Stimulated activated CD4-positive, alpha-beta T cell treated with anti-CD3 and anti-CD28 coated beads, Interleukin-1b, Interleukin-23, amount 100 ng/mL, for 48 hours (primary cell): ENCODE data around the gene CLASP1.
"Not testable (repeated sequence)": the region's sequence is repeated elsewhere in the genome, so short reads cannot be mapped to it uniquely, and the experiment has no call there.

Experiments
- DNase-seq: peaks from one replicate; pipeline ENCODE4 v3.0.0-alpha.2; 2020

CLASP1 gene

DNA sequence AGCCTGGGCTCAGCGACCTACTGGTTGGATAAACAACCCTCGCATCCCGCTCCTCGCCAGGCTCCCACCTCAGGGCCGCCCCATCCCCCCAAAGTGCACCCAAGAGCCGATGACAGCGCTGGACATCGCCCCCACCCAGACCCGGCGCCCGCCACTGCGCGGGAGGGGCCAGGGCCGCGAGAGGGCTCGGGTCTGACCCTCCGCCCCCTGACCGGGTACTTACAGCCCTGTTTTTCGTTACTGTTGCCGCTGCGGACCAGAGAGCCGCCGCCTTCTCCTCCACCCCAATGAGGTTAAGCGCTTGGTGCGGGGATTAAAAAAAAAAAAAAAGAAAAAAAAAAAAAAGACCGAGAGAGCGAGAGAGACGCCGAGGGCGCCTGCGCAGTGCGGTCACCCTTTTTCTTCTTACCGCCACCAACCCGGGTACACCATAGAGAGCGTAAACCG, at the start of gene CLASP1:
Gene CLASP1 (minus strand): TSS at position 314 of the 447 bp plus-strand sequence. CDS start 43,567 bp downstream, outside the sequence.
- DNase-seq, result peak; percentile 42

GRCh38 chr2:121698318-121698930, 49.2 kb upstream of the CLASP1 start:
- DNase-seq, result peak; percentile 19

DNA sequence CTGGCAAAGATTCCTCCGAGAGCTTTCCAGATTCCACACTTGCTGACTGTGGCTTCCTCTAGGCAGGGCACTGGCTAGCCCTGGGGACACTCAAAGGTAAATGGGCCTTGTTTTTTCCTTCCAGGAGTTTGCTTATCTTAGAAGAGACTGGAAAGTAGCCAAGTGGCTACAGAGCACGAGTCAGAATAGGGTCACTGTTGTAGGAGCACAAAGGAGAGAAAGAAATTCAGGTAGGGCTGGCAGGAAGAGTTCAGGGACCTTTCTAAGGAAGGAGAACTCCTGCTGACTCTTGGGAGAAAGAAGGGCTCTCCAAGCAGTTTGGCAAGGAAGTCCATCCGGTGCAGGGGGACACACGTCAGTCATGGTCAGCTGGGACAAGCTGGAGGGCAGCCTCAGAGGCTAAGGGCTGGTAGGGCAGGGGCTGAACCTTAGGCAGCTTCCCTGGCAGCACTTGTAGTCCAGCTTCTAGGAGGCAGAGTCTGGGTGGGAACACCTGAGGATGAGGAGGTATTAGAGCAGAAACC, 47.9 kb upstream of the CLASP1 start:
- DNase-seq, result no peak

- DNase-seq, result no peak
Measured at GRCh38 chr2:121696410-121696930, 47.2 kb upstream of the CLASP1 start.

DNA sequence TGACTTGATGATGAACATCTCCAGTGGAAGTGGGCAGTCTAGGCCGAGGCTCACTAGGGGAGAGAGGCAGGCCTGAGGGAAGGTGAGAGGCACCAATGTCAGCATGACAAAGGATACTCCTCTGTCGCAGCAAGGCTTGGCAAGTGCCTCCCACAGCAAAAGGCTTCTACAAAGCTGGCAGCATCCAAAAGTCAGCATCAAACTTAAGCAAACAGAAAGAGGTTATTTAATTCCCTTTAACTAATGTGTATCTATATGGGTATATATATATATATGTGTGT, 45.8 kb upstream of the CLASP1 start:
- DNase-seq, result no peak

DNA sequence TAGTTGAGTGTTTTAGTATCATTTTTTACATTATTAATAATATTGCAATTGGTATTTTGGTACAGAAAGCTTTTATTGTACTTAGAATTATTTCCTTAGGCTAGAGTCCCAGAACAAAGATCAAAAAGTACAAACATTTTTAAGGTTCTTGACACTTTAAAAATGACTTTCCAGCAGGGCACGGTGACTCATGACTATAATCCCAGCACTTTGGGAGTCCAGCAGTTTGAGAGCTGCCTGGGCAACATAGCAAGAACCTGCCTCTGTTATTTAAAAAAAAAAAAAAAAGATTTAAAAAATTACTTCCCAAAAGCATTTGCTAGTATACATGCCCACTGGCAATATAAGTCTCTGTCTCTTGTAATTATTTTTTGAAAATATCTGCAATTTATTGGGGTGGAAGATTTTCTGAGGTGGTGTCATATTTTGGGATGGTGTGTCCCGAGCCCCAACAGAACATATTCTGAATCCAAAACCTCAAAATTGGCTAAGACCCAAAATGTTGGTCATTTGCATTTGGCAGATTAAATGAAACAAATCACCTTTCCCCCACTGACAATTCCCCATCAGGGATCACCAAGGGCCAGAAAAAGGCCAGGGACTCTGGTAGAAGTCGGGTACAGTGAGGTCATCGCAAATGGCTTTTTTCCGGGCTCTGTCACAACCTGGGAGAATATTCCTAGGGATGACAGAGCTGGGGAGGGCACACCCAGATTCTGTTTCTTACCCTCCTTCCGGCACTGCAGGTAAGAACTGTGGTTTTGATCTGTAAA, 45.3 kb upstream of the CLASP1 start:
- no peak for DNase-seq

- not testable (repeated sequence) for DNase-seq
Measured at GRCh38 chr2:121690572-121690971, 41.3 kb upstream of the CLASP1 start.

DNA sequence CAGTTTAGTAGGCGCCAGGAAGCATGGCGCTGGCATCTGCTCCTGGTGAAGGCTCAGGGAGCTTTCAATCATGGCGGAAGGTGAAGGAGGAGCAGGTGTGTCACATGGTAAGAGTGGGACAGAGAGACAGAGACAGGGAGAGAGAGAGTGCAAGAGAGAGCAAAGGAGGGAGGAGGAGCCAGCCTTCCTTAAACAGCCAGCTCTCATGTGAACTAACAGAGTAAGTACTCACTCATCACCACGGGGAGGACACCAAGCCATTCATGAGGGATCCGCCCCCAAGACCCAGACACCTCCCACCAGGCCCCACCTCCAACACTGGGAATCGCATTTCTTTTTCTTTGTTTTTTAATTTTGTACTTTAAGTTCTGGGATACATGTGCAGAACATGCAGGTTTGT, 40.8 kb upstream of the CLASP1 start:
- DNase-seq, result no peak

DNA sequence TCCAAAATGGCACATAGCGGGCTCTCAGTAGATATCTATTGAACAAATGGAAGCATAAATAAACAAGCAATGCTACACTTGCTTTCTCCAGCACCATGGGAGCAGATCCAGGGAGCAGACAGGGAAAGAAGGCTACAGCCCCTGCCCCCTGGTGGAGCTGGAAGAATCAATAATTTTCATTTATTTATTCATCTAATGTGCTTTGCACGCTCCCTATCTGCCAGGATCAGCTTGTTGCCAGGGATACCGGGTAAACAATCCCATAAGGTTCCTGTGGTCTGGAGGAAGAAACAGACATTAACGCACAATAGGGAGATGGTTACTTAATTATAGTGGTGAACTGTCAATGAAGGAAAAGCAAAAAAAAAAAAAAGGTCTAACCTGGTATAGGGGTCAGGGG, 40.1 kb upstream of the CLASP1 start:
- no peak for DNase-seq

GRCh38 chr2:121688820-121689219, 39.6 kb upstream of the CLASP1 start:
- no peak for DNase-seq

DNA sequence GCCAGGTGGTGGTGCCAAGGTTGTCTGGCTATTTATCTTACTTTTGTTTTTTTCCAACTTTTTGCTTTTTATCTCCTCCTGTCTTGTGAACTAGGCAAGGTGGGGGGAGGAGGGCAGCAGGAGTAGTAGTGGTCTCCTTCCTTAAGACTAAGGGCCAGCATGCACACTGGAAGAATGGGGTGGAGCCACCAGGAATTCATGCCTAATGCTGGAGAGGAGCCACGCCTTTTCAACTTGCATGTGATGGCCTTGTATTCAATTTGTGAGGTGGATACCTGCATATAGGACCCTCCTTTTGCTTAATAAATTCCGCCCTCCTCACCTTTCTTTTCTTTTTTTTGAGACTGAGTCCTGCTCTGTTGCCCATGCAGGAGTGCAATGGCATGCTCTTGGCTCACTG, 37.6 kb upstream of the CLASP1 start:
- DNase-seq, result no peak

DNA sequence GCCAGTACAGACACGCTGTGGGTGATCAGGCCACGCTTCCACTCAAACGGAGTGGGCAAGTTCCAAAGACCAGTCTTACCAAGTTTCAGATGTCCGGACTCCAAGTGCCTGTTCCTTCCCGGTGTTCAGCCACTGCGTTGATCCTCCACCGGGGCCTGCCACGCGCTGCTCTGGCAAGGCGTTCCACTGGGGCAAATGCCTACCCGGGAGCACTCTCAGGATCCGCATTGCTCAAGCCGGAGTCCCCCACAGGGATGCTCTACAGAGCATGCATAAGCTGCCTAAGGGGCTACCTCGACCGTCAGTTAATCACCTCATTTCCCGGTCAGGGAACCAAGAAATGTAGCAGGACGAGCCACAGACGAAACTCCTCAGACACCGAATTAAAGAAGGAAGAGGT, 37.0 kb upstream of the CLASP1 start:
- no peak for DNase-seq

- DNase-seq, result no peak
Measured at GRCh38 chr2:121682396-121683298, 33.4 kb upstream of the CLASP1 start.

DNA sequence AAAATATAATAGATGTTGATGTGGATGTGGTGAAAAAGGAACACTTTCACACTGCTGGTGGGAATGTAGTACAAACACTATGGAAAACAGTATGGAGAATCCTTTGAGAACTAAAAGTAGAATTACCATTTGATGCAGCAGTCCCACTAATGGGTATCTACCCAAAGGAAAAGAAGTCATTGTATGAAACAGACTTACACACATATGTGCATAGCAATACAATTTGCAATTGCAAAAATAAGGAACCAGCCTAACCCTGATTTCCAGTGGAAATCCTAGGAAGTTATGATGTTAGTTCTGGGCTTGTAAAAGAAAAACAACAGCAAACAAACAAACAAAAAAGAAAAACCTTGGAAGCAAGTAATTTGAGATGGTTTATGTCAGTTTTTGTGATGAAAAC, 28.6 kb upstream of the CLASP1 start:
- DNase-seq, result no peak

DNA sequence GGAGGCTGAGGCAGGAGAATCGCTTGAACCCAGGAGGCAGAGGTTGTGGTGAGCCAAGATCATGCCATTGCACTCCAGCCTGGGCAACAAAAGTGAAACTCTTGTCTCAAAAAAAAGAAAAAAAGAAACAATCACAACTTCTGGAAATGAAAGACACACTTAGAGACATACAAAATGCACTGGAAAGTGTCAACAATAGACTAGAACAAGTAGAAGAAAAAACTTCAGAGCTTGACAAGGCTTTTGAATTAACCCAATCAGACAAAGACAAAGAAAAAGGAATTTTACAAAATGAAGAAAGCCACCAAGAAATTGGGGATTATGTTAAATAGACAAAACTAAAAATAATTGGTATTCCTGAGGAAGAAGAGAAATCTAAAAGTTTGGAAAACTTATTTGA, 22.4 kb upstream of the CLASP1 start:
- DNase-seq, result not testable (repeated sequence)

DNA sequence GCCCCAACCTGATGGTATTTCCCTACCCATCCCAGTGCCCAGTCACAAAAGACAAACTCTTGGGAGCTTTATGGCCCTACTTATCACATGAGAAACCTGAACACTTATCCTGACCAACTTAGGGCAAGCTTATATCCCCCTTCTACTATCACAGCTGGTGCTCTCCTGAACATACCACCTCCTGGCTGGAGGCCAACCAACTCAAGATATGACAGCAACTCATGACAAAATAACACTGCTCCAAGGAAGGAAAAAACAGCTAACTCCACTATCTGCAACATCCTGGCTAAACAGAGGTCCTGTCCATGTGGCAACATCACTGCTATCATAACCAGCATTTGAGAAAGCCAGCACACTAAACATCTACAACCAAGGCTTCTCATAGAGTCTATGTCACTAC, 20.9 kb upstream of the CLASP1 start:
- DNase-seq, result no peak

DNA sequence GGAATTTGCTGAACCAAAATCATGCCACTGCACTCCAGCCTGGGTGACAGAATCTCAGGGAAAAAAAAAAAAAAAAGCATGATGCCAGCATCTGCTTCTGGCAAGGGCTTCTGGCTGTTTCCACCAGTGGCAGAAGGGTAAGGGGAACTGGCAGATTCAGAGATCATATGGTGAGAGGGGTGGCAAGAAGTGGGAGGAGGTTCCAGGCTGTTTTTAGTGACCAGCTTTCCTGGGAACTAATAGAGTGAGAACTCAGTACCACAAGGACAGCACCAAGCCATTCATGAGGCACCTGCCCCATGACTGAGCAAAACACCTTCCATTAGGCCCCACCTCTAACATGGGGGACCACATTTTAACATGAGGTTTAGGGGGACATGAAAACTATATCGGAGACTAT, 18.4 kb upstream of the CLASP1 start:
- no peak for DNase-seq

DNA sequence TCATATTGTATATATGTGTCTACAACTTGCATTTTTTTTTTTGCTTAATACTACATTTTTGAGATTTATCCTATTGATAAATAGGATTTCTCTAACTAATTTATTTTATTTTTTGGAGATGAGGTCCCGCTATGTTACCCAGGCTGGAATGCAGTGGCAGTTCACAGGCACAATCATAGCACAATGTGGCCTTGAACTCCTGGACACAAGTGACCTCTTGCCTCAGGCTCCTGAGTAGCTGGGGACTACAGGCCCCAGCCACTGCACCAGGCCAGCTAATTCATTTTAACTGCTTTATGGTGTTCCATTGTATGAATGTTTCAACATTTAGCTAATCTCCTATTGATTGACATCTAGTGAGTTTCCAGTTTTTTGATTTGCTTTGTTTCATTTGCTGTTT, 16.8 kb upstream of the CLASP1 start:
- no peak for DNase-seq

DNA sequence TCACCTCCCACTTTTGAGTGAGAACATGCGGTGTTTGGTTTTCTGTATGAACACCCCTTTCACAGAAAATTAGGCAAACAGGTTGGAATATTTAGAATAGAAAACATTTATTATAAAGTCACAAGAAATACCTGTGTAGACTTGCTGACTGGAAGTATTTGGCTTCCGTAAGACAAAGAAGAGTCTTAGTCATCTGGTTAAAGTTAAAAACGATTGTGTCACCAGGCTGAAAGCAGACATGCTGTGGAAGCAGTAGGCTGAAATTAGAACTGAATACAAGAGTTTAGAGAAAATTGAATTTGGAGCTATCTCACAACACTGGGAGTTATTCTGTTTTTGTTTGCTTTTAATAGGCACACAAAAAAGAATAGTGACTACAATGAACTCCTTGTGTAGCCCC, 16.2 kb upstream of the CLASP1 start:
- no peak for DNase-seq

DNA sequence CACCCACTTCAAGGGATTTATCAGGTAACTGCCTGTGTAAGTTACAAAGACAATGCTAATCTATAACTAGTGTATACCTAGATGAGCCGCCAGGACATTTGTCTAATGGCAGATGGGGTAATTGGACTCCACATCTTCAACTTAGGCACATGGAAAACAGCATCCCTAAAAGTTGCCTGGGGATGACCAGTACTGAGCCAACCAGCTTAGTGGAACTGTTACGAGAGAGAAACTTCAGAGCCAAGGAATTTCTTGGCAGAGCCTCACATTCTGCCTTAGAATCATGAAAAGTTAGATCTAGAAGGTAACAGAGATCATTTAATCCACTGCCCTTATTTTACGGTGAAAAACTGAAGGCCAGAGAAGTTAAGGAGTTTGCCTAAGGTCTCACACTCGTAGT, 15.5 kb upstream of the CLASP1 start:
- DNase-seq, result no peak

DNA sequence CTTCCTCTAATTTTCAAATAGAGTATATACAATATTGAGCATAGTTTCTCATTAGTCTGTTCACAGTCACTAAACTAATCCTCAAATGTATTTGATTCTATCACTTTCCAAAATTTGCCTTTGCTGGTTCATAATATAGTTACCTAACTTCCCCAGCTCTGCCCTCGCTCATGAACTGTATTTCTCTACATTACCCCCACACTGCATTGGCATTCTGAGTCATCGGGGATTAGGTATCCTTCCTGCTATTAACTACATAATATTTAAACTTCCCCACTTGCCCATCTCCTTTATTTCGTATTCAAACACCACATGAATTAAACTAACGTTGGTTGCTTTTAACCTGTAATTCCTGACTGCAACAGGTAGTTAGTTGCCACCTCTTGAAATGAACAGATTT, 14.8 kb upstream of the CLASP1 start:
- DNase-seq, result no peak

DNA sequence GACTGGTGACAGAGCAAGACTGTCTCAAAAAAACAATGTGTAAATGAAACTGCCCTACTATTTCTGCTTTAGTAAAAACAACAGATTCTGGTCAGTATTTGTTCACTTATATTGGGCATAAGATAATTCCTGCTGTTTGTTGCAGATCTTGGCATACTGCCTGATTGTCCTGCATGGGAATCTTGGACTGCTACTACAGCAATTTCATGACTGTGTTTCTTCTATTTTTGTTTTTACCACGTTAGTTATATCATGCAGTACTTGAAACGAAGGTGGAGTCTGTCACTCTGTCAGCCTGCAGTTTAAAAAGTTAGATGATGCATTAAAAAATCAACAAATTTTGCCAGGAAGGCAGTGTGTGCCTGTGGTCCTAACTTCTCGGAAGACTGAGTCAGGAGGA, 14.2 kb upstream of the CLASP1 start:
- no peak for DNase-seq

DNA sequence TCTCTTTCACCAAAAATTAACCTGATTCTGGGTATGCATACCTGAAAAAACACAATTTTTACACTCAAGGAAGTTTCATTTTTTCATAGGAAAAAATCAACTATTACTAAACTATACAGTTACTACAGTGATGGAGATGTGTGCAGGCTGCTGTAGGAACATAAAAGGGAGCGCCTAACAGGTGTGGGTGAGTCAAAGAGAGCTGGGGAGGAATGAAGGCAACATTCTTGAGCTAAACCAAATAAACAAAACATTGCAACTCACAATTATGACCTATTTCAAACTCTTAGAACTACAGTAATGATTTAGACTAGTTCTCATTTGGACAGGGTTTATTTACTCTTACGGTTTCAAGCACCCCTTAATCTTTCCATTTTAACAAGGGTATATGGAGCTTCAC, 13.4 kb upstream of the CLASP1 start:
- DNase-seq, result no peak
